GM13977 (cell line): ENCODE measurements around the gene WWOX.

Experiments
- DNase-seq: peaks from one replicate; pipeline ENCODE4 v3.0.0; 2012; ENCODE audit warnings: low spot score
- CTCF ChIP-seq: IDR thresholded peaks from 2 replicates; pipeline ENCODE4 v1.5.1; 2012; ENCODE audit warnings: mild to moderate bottlenecking, control low read depth; ENCODE audit not compliant: insufficient read depth; ENCODE audit errors: extremely low read depth, missing control alignments
- in situ Hi-C: fragments of 300-500 bp; cut with MboI; formaldehyde crosslinking; loops from one replicate; pipeline ENCODE4 v1.12.0; 2022; ENCODE audit warnings: low sequenced_read_pairs, low pct_unique_long_range_greater_than_20kb, mixed read lengths, inconsistent platforms; ENCODE audit not compliant: unreplicated experiment

Gene WWOX

GRCh38 chr16:78215222-78215621, 115.8 kb downstream of the WWOX start:
- no peak for DNase-seq
- in situ Hi-C loops: no loop called here
- no peak for TF ChIP-seq CTCF

- TF ChIP-seq CTCF: no peak
- in situ Hi-C loops: no loop called here
- no peak for DNase-seq
Measured at GRCh38 chr16:78216166-78216745, 116.8 kb downstream of the WWOX start.

GRCh38 chr16:78217276-78217675, 117.8 kb downstream of the WWOX start:
- no peak for TF ChIP-seq CTCF
- DNase-seq: no peak
- in situ Hi-C loops: no loop called here

- TF ChIP-seq CTCF: no peak
- in situ Hi-C loops: no loop called here
- no peak for DNase-seq
Measured at GRCh38 chr16:78218279-78218678, 118.8 kb downstream of the WWOX start.

GRCh38 chr16:78218856-78219651, 119.6 kb downstream of the WWOX start:
- in situ Hi-C loops: no loop called here
- DNase-seq: no peak
- TF ChIP-seq CTCF: no peak

GRCh38 chr16:78220571-78220970, 121.1 kb downstream of the WWOX start:
- no peak for TF ChIP-seq CTCF
- in situ Hi-C loops: no loop called here

More at GRCh38 chr16:78220571-78220970, 121.1 kb downstream of the WWOX start:
- DNase-seq: no peak
